HG03139 (cell line): ENCODE measurements around the gene MEGF10.

Experiments used
- ATAC-seq: cut with Tn5 transposase; IDR thresholded peaks from one replicate; pipeline ENCODE4 v1.9.1; 2021; ENCODE audit not compliant: unreplicated experiment

MEGF10 gene

DNA sequence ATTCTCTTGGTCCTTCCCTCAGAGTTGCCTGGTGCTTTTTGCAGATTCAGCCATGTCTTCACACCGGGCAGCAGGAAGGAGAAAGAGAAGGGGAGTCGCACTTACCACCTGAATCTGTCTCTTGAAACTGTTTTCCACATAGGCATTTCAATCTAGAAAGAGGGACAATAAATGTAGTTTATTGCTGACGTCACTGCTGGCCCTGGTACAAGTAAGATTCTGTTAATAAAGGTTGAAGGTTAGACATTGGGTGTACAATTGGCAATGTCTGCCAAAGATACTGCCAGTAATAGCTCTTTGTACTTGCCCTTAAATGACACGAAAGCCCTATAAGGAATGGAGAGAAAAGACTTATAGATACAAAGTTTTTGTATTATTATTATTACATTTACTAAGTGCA lies 72.8 kb downstream of the MEGF10 start:
- ATAC-seq: no peak

DNA sequence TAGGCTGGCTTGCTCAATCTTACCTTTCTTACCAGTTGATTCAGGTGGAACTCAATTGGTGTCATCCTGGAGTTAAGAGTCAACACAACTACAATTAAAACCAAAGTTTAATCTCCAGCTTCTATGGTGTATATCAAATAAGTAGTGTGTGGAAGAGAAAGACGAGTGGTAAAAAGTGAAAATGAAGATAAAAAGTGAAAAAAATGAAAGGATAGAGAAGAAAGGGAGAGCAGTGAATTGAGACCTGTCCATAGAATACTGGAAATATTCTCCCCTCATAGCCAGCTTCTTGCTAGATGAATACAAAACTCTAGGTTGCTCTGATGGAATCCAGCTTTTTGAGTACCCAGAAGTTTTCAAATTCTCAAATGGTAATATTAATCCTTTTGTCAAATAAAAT lies 76.4 kb downstream of the MEGF10 start:
- ATAC-seq: no peak

DNA sequence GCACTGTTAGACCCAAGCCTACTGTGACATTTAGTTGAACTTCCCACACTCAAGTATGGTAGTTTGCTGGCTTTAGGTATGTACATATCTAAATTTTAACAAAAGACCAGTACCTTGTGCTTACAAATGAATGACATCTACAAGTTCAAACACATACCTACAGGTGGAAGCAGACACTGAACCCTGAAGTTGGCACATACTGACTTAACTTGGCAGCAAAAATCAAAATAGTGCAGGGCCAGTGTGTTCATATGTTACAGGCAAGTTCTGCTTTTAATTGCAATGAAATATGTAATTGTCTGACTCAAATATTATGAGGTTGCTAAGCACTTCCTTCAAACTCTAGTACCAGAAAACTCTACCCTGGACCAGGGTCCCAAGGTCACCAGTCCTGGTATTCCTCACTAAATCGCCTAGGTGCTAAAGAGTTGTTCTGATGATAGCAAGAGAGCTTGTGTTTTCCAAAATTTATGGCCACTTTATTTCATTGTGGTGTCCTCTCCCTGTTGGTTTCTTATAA lies 77.4 kb downstream of the MEGF10 start:
- no peak for ATAC-seq

DNA sequence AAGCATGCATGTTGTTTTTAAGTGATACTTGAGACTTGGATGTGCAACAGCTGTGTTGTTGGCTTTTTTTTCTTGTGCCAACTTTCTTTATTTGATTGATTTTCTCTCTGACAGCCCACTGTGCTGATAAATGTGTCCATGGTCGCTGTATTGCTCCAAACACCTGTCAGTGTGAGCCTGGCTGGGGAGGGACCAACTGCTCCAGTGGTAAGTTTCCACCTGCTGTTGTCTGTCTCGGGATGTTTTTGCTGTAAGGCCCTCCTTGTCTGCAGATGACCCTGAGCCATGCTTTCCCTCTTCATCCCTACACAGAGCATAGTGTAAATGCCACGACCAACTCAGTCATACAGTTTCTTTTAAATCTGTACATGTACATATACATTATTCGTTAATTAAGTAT lies 79.2 kb downstream of the MEGF10 start:
- no peak for ATAC-seq

DNA sequence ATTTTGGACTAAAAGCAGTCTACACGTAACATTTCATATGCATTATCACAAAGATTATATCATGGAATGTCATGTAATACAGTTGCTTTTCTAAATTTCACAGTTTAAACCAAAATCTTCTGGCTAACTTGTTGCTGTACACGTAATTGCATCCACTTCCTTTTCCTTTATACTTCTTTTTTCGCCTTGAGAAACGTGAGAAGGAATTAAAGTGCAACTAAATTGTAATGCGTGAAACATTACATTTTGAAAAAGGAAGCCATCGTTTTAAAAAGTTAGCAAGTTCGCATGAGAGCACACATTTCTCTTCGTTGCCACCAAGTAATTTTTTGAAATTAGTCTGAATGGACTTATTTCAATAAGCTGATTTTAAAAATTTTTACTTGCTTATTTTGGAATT lies 80.0 kb downstream of the MEGF10 start:
- ATAC-seq: no peak

DNA sequence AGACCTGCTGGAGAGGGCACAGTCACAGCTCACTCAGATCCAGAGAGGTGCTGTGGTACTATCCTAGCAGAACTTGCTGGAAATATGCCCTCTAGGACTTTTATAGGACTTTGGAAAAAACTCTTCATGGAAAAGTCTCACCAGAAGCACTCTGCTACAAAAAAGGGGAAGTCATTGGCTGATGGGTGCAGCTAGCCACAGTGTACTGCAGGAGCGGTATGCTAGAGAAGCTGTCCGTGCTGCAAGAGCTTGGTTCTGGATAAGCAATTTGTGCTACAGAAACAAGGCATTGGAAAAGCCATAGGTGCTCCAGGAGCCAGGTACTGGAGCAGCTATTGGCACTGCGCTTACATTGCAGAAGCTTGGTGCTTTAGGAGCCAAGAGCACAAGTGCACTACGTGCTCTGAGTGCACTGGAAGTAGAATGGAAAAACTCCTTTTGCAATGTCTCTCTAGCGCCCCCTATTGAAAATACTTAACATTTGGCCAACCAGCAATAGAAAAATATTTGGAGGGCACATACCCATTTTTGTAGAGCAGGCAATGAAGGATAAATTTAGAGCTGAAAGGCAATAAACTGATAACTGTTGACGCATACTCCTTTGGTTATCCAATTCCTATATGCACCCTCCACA lies 83.4 kb downstream of the MEGF10 start:
- no peak for ATAC-seq

DNA sequence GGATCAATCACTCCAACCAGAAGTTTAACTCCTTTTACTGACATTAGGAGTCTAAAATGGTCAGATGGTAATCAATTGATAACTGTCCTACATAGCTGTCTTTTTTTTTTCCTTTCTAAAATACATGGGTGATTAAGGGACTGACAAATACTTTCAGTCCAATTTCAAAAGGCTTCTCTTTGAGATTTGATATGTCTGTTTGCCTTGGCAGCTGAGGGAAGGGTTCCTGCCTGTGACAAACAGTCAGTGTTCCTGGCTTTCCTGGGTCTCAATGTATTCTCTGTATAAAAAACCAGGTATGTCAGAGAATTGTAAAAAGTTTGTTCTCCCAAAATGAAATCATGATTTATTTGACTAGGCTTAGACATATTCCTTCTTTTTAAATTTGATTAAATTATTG lies 84.5 kb downstream of the MEGF10 start:
- no peak for ATAC-seq

DNA sequence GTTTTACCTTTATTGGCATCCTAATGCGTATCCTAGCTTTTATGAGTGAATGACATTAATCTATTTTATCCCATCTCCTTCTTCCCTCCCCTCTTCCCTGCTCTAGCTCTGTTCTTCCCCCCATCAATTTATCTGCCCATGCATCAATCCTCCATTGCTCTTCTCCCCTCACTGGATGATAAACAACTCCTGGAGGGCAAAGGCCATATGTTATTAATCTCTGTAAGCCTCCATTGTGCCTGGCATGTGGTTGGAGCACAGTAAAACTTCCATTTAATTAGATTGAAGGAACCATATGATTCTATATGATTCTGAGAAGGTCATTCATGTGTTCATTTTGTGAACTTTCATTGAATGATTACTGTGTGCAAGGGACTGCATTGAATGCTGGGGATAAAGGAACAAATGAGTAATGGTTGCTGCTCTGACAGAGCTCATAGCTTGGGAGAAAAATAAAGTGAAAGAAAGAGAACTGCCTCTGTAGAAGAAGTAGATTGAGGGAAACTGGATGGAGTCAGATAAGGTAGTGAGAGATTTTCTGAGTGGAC lies 85.0 kb downstream of the MEGF10 start:
- no peak for ATAC-seq

DNA sequence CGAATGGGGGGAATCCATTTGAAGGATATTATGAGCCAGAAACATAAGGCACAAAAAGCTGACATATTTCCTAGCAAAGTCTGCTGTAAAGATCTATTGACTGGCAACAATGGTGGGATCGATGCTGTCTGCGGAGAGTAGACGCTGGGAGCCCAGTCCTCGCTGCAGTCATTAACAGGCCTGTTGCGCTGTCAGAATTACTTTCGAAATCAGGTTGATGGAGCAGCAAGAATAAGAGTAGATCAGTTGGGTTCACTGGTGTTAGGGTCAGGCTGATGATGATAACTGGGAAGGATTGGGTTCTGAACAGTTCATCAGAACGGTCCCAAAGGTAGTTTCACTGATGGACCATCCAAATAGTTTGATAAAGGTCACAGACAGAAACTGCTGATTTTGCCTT lies 87.1 kb downstream of the MEGF10 start:
- no peak for ATAC-seq

DNA sequence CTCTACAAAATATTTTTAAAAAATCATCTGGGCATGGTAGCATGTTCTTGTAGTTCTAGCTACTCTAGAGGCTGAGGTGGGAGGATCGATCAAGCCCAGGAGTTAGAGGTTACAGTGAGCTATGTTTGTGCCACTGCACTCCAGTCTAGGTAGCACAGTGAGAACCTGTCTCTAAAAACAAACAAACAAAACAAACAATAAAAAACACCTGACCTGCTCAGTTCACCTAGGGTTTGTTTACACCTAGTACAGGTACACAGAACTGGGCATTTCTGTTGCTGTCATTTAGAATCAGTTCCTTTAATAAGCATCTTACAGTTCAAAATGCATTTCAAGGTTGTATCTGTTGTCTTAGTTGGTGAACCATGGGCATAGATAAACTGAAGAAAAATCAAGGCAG lies 95.3 kb downstream of the MEGF10 start:
- ATAC-seq: no peak

DNA sequence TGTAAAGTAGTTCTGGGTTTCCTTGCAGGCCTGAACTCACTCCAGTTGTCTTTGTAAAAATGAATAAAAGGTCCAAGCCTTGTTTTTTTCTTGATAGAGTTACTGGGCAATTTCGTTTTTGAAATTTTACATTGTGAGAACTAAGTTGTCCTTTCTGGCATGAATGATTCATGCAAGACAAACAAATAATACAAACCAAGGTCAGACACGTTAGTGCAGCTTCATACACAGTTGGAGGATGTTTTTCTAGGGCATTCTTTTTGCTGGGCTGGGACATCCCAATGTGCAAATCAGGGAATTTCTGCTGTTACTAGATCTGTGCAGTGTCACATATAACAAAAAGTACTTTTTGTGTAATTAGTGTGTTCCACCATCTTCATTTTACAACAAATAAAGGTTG lies 96.0 kb downstream of the MEGF10 start:
- ATAC-seq: no peak

DNA sequence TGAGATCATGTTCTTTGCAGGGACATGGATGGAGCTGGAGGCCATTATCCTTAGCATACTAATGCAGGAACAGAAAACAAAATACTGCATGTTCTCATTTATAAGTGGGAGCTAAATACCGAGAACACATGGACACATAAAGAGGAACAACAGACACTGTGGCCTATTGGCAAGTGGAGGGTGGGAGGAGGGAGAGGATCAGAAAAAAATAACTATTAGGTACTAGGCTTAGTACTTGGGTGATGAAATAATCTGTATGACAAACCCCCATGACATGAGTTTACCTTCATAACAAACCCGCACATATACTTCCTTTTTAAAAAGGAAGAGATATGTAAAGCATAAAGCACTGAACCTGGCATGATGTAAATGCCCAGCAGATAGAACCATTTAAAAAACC lies 99.0 kb downstream of the MEGF10 start:
- no peak for ATAC-seq

DNA sequence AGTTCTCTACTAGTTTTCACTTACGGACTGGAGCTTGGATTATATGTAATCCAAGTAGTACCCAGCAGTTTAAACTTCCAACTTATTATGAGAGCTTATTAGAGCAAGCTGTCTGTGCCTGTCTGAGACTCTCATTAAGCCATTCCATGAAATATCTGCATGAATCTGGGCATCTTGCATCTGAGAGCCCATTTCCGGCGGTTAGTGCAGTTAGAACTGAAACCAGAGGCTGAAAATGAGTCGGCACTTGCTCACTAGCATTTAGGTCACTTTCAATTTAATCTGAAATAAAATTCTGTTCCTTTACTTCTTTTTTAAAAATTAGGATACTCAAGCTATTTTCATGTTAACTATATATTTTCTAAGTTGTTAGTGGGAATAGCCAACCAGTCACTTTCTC lies 102.2 kb downstream of the MEGF10 start:
- no peak for ATAC-seq

DNA sequence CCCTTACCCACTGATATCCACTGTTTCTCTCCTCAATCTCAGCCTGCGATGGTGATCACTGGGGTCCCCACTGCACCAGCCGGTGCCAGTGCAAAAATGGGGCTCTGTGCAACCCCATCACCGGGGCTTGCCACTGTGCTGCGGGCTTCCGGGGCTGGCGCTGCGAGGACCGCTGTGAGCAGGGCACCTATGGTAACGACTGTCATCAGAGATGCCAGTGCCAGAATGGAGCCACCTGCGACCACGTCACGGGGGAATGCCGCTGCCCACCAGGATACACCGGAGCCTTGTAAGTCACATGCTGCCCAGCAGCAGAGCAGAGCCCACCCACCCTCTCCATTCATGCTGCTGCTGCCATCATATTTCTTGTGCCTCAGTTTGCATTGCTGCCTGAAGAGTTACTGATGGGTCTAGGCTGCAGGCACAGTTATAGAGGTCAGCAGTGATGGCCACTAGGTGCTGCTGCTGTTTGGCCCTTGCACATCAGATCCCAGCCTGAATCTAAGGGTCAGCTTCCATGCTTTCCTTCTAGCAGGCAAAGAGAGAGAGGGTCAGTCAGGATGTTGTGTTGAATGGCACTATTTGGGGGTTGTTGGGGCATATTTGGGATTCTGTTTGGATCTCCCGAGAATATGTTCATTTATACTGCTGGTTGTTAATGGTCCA lies 106.0 kb downstream of the MEGF10 start:
- no peak for ATAC-seq

DNA sequence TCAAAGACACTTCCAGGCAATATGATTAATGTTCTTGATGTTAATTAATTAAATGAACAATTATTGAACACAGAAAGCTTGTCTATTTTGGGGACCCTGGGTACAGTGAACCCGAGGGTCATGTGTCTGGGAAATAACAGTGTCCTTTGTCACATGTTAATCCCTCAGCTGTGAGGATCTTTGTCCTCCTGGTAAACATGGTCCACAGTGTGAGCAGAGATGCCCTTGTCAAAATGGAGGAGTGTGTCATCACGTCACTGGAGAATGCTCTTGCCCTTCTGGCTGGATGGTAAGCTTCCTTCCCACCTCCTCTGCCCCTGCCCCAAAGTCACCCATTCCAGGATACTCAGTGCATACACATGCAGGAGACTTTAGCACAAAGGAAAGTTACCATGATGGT lies 107.9 kb downstream of the MEGF10 start:
- ATAC-seq: no peak

DNA sequence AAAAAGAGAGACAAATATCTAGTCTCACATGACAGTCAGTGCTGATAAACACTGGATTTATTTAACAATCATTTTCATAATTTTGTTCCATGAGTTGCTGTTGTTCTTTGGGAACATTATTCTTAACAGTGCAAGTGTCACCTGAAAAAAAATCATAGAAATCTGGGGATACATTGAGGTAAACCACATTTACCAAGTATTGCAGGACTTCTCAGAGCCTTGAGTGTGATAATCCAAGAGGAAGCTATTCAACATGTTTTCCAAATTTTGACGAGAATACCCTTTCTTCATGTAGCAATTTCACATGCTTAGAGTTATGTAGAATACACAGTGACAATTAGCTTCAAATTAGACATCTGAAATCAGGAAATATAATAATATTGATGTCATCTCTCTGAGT lies 108.5 kb downstream of the MEGF10 start:
- ATAC-seq: no peak

DNA sequence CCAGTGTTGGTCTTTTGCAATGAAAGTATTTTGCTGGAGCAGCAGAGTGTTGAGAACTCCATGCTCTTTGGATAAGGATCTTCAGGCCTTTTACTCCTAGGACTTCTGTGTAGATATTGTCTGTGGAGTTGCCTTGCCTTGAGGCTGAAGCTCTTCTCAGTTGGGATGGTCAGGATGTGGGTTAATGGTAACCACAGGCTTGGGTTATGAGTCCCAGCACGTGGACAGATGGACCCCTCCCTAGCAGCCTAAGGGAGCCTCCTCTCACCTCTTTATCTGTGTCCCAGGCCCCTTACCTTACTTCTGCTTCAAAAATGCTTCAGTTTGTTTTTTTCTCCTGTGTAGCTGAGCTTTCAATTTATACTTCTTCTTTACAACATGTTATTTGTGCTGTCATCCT lies 109.9 kb downstream of the MEGF10 start:
- no peak for ATAC-seq

DNA sequence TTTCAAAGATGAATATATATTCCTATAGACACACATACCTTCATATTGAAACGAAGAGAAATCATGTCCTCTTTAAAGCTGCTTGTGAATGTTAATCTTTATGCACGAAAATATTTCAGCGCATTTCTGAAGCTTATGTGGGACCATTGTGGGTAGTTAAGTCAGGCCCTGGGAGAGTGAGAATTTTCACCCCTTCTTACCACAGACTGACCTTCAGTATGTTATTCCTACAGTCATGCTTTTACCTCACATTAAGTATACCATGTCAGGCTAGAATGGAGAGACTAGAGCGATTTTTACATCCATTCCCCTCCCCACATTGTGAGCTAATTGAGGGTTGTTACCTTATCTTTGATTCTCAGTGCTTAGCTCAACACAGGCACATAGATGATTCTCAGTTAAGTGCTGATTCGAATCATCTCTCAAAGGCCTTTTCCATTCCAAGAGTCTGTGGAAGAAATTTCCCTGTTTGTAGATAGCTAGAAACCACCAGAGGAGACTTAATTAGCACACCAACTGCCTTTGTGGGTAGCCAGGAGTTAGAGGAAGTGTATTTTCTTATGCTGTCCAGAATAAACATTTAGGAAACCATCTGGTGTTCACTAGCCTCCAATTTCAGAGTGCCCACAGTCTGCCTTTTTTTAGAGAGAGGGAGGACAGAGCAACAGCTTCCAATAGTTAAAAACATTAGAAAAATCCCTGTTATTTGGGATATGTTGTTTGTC lies 110.5 kb downstream of the MEGF10 start:
- ATAC-seq: no peak

DNA sequence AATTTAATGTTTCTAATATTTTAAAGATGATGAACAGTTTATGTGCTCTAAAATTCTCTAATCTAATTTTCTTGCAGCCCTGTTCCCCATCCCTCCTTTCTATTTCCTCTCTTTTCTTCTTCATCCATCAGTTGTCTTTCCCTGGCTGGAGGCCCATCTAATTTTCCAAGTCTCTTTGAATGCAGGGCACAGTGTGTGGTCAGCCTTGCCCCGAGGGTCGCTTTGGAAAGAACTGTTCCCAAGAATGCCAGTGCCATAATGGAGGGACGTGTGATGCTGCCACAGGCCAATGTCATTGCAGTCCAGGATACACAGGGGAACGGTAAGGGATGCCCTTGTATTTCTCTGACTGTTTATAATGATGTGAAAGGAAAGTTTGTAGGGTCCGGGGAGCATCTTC lies 111.8 kb downstream of the MEGF10 start:
- no peak for ATAC-seq

DNA sequence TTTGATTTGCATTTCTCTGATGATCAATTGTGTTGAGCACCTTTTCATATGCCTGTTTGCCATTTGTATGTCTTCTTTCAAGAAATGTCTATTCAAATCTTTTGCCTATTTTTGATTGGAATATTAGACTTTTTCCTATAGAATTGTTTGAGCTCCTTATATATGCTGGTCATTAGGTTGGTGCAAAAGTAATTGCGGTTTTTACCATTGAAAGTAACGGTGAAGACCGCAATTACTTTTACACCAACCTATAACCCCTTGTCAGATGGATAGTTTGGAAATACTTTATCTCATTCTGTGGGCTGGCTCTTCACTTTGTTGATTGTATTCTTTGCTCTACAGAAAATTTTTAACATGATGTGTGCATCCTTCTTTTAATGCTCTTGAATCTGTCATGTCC lies 113.6 kb downstream of the MEGF10 start:
- no peak for ATAC-seq

DNA sequence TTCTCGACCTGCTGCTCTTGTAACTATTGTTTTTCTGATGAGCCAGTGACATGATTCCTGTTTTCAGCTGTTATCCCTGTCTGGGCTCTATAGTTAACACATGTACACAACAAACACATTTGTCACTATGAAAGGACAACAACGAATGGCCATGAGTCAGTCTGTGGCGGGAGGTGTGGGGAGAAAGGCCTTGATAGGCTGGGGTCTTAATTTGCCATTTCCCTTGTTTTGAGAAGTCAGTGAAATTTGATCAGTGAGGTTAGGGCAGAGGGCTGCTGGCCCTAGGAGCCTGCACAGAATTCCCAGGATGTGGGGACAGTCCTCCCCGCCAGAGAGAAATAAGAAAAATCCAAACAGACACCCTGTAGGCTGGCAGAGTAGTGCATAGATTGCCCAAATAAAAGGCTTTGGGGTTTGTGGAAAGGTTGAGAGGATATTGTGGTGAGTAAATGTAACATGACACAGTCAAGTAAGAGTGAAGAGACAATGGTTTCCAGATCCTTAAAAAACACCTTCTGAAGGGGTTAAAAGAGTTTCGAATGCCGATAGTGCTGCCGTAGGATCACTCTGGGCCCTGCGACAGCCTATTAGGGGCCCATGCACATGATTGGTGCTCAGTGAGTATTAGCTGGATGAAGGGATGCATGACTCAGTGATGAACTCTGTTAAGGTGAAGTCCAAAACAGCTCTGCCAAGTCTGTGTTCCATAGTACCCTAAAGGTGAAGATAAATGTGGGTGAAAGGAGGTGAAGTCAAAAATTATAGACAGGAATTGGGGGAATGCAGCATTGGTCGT lies 115.9 kb downstream of the MEGF10 start:
- ATAC-seq: no peak
